PC-3 (cell line): ENCODE results near the gene ACBD4. TPM values are rescaled to one million over a fixed set of nuclear protein-coding genes. Genes with fewer than 3 reads are reported as not detected.
A peak's percentile ranks its signal among the peaks of the same experiment; 100 is the strongest.

Experiments
- ATAC-seq: fragments of 200-7000 bp; cut with Tn5 transposase; 2 replicates; pipeline ENCODE4 v1.9.1; 2020; ENCODE audit warnings: mild to moderate bottlenecking, moderate library complexity
- BruUV-seq: library from RNA; stranded (reverse); fragments of 400-500 nt; replicated peaks from 2 replicates; lab custom pipeline; 2021; lab: Mats Ljungman, UMichigan
- CTCF ChIA-PET: fragments of 300-600 bp; sonication (Branson Sonifier 250); formaldehyde crosslinking; loops from one replicate; lab custom pipeline; 2022; ENCODE audit warnings: antibody characterized with exemption; lab: Charles Lee
- POLR2A ChIA-PET: fragments of 300-600 bp; sonication (Branson Sonifier 250); formaldehyde crosslinking; loops from one replicate; lab custom pipeline; 2022; ENCODE audit warnings: antibody characterized with exemption; ENCODE audit not compliant: unreplicated experiment; lab: Charles Lee
- DNase-seq: peaks from one replicate; pipeline ENCODE4 v3.0.0-alpha.2; 2015
- H2AFZ ChIP-seq: fragments of 300-600 bp; sonication (generic); 2 replicates; pipeline ENCODE4 v1.6.0; 2016; ENCODE audit warnings: antibody characterized with exemption, low read length
- H3F3A ChIP-seq: fragments of 300-600 bp; sonication (generic); one replicate; pipeline ENCODE4 v1.6.0; 2017; ENCODE audit warnings: antibody characterized with exemption, low read length, control low read depth, mild to moderate bottlenecking; ENCODE audit not compliant: unreplicated experiment
- H3K27ac ChIP-seq: fragments of 300-600 bp; sonication (generic); 2 replicates; pipeline ENCODE4 v1.5.1; 2016; ENCODE audit warnings: mild to moderate bottlenecking, low read length
- H3K27me3 ChIP-seq: fragments of 300-600 bp; sonication (generic); 2 replicates; pipeline ENCODE4 v1.6.1; 2016; ENCODE audit warnings: low read length, mixed read lengths
- H3K36me3 ChIP-seq: fragments of 300-600 bp; sonication (generic); 2 replicates; pipeline ENCODE4 v1.6.1; 2016; ENCODE audit warnings: low read depth, mixed run types, low read length, mixed read lengths
- H3K4me1 ChIP-seq: fragments of 300-600 bp; sonication (generic); 2 replicates; pipeline ENCODE4 v1.5.1; 2016; ENCODE audit warnings: low read length; ENCODE audit not compliant: insufficient read depth
- H3K4me2 ChIP-seq: fragments of 300-600 bp; sonication (generic); 2 replicates; pipeline ENCODE4 v1.6.0; 2016; ENCODE audit warnings: low read length
- H3K4me3 ChIP-seq: fragments of 300-600 bp; sonication (generic); 2 replicates; pipeline ENCODE4 v1.5.1; 2016; ENCODE audit warnings: mild to moderate bottlenecking, low read length, mixed read lengths
- H3K79me2 ChIP-seq: fragments of 300-600 bp; sonication (generic); 2 replicates; pipeline ENCODE4 v1.6.1; 2017; ENCODE audit warnings: low read length, mixed read lengths
- H3K9ac ChIP-seq: fragments of 300-600 bp; sonication (generic); 2 replicates; pipeline ENCODE4 v1.6.0; 2016; ENCODE audit warnings: mild to moderate bottlenecking, low read length
- H3K9me2 ChIP-seq: fragments of 300-600 bp; sonication (generic); replicated peaks from 2 replicates; pipeline ENCODE4 v1.6.1; 2016; ENCODE audit warnings: mixed run types, low read length, mixed read lengths
- H3K9me3 ChIP-seq: fragments of 300-600 bp; sonication (generic); 2 replicates; pipeline ENCODE4 v1.6.1; 2016; ENCODE audit warnings: low read length, mixed read lengths
- H4K20me1 ChIP-seq: fragments of 300-600 bp; sonication (generic); 2 replicates; pipeline ENCODE4 v1.6.1; 2016; ENCODE audit warnings: low read length, mixed read lengths
- CTCF ChIP-seq: fragments of 300-600 bp; sonication (generic); conservative IDR thresholded peaks from 2 replicates; pipeline ENCODE4 v1.5.1; 2017; ENCODE audit warnings: antibody characterized with exemption, low read depth, mild to moderate bottlenecking, low read length
- EZH2 ChIP-seq: fragments of 300-600 bp; sonication (generic); IDR thresholded peaks from one replicate; pipeline ENCODE4 v1.6.1; 2017; ENCODE audit warnings: antibody characterized with exemption, mild to moderate bottlenecking, low read length; ENCODE audit not compliant: unreplicated experiment
- EZH2phosphoT487 ChIP-seq: fragments of 300-600 bp; sonication (generic); IDR thresholded peaks from 2 replicates; pipeline ENCODE4 v1.6.1; 2018; ENCODE audit warnings: mild to moderate bottlenecking, antibody characterized with exemption, low read length, borderline replicate concordance
- intact Hi-C: fragments of 100-400 bp; cut with micrococcal nuclease; formaldehyde crosslinking; loops from 2 replicates; pipeline ENCODE4 v1.9.0; 2023
- total RNA-seq: library from RNA; depleted of rRNA; stranded (reverse); fragments of >200 nt; gene quantifications from 2 replicates; pipeline ENCODE4 v1.2.3, GENCODE V29; 2014

The ACBD4 gene
- total RNA-seq, 1 experiment from 2014 or later: 12.9 TPM

- no peak overlapping the region for H3K4me3 ChIP-seq
- H3K36me3 ChIP-seq: no peaks in the 10 kb centered on the region
- no peaks in the 10 kb centered on the region for H3K27me3 ChIP-seq
- peak overlapping the region; percentile 13; the same call in 1 of the 2 replicates for H3K27ac ChIP-seq
- no peak overlapping the region for H2AFZ ChIP-seq
- ATAC-seq (peak; percentile 2), DNase-seq (peak; percentile 59)
- ChIA-PET POLR2A (interaction anchor here (0.5 to 0.8 kb wide), 2 partner anchors 18 to 207 kb away, joined by 3 to 4 read pairs; partner anchors contain the start of gene HEXIM1), CTCF (interaction anchor here (0.5 to 1.1 kb wide), 4 partner anchors 19 to 862 kb away, joined by 3 to 5 read pairs (median 4); partner anchors contain the start of gene C1QL1)
- H3K9me3 ChIP-seq: no peaks in the 10 kb centered on the region
- no peak overlapping the region for H3K9ac ChIP-seq
- TF ChIP-seq CTCF (no peak), EZH2 (no peak), EZH2phosphoT487 (no peak)
- peaks cover 49% of the 10 kb centered on the region for H3K4me1 ChIP-seq
- intact Hi-C loops: loop anchor here (5.0 to 10.0 kb wide), 3 partner anchors 68 to 208 kb away; partner anchors contain the start of genes MAP3K14 and NMT1
- H3F3A ChIP-seq: no peaks in the 10 kb centered on the region
- no TSS peak for BruUV-seq
- peak overlapping the region; percentile 94 for H3K4me2 ChIP-seq
- no peaks in the 10 kb centered on the region for H4K20me1 ChIP-seq
- peaks cover 57% of the 10 kb centered on the region for H3K79me2 ChIP-seq
- H3K9me2 ChIP-seq: no peaks in the 10 kb centered on the region
Measured at GRCh38 chr17:45129940-45130680, 5.4 kb upstream of the ACBD4 start.

GRCh38 chr17:45130681-45131615, 4.5 kb upstream of the ACBD4 start:
- 0 out of 2 replicates have a peak overlapping the region, but pooled peaks have one; percentile 13 for H3K27ac ChIP-seq

More at GRCh38 chr17:45130681-45131615, 4.5 kb upstream of the ACBD4 start:
- BruUV-seq: no TSS peak
- intact Hi-C loops: loop anchor here (5.0 to 10.0 kb wide), 3 partner anchors 69 to 209 kb away; partner anchors contain the start of genes MAP3K14 and NMT1
- Histone ChIP-seq H3K36me3 (no peaks in the 10 kb centered on the region), H3K4me3 (peak overlapping the region; percentile 75), H3K9me3 (no peaks in the 10 kb centered on the region), H3K79me2 (peaks cover 52% of the 10 kb centered on the region), H4K20me1 (no peaks in the 10 kb centered on the region), H3F3A (no peaks in the 10 kb centered on the region), H3K9me2 (no peaks in the 10 kb centered on the region), H3K9ac (no peak overlapping the region), H3K27me3 (no peaks in the 10 kb centered on the region), H2AFZ (no peak overlapping the region), H3K4me1 (peaks cover 52% of the 10 kb centered on the region), H3K4me2 (peak overlapping the region; percentile 94)
- TF ChIP-seq EZH2: no peak
- TF ChIP-seq CTCF: no peak
- TF ChIP-seq EZH2phosphoT487: no peak
- POLR2A ChIA-PET: interaction anchor here (0.5 to 0.6 kb wide), 2 partner anchors 18 to 208 kb away, joined by 4 to 16 read pairs; no protein-coding TSS in a partner anchor
- ATAC-seq (no peak), DNase-seq (no peak)
- CTCF ChIA-PET: interaction anchor here (0.6 to 1.1 kb wide), 5 partner anchors 24 to 861 kb away, joined by 3 to 14 read pairs (median 5); partner anchors contain the start of gene C1QL1
